HG03378 (cell line): ENCODE measurements around the gene RPS19.
"Not testable (repeated sequence)": the region's sequence is repeated elsewhere in the genome, so short reads cannot be mapped to it uniquely, and the experiment has no call there.

ENCODE experiments used
- ATAC-seq: cut with Tn5 transposase; IDR thresholded peaks from one replicate; pipeline ENCODE4 v1.9.1; 2021; ENCODE audit warnings: mild to moderate bottlenecking, moderate library complexity; ENCODE audit not compliant: unreplicated experiment

The RPS19 gene

DNA sequence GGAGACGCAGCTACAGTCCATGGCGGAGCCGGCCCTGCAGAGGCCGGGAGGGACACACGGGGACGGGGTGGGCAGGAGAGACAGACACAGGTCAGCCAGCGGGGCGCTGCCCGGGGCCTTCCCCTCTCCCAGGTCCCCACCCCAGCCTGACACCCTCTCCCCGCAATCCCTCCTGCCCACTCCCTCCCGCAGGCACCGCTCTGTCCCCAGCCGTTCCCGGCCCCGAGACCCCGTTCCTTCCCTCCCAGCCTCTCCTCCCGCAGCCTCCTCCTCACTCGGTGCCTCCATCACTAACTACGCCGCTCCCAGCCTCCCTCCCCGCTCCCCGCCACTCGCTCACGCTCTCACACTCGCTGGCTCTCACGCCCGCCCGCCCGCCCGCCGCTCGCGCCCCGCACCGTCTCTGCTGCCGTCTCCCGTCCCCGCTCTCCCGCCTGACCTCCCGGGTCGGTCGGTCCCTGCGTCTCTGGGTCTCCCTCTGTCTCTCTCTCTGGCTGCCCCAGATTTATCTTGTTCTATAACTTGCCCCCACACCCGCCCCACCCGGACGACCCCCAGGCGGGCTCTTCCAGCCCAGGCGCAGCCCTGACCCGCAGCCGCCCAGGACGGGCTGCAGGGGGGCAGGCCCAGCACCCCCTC, 53.0 kb downstream of the RPS19 start:
- no peak for ATAC-seq

DNA sequence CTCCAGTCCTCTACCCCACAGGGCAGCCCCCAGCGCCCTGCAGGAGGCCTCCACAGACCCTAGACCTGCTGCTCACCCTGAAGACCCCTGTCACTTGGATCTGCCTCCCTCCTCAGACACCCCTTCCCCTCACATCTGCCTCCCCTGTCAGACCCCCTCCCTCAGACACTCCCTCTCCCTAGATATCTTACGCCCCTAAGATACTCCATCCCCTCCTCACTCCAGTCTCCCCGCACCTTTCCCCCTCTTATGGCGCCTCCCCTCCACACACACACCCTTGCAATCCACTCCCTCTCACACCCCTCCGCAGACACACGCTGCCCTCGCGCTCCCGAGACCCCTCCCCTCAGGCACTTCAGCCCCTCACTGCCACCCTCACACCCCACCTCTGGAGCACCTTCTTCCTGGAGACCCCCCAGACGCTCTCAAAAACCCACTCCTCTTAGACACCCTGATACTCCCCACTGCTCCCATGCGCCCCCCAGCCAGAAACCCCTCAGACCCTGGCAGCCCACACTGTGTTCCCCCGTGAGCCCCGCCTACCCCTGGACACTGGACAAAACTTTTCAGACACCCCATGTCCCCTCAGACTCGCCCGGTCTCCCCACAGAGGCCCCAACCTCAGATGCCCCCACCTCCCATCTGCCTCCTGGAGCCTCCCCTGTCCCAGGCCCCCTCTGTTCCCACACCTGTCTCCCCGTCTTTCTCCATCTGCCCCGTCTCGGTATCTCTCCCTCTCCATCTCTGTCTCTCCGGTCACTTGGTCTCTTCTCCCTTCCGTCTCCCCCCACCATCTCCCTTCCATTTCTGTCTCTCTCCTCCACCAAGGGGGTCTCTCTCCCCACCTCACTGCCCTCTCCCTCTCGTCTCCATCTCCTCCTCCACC, 53.7 kb downstream of the RPS19 start:
- ATAC-seq: no peak

DNA sequence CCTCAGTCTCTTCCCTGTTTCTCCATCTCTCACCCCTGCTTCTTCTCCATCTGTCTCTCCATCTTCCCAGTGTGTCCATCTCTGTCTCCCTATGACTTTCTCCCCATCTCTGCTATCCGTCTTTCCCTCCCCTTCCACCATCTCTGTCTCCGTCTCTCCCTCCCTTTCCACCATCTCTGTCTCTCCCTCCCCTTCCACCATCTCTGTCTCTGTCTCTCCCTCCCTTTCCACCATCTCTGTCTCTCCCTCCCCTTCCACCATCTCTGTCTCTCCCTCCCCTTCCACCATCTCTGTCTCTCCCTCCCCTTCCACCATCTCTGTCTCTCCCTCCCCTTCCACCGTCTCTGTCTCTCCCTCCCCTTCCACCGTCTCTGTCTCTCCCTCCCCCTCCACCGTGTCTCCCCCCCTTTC, 54.4 kb downstream of the RPS19 start:
- ATAC-seq: not testable (repeated sequence)

DNA sequence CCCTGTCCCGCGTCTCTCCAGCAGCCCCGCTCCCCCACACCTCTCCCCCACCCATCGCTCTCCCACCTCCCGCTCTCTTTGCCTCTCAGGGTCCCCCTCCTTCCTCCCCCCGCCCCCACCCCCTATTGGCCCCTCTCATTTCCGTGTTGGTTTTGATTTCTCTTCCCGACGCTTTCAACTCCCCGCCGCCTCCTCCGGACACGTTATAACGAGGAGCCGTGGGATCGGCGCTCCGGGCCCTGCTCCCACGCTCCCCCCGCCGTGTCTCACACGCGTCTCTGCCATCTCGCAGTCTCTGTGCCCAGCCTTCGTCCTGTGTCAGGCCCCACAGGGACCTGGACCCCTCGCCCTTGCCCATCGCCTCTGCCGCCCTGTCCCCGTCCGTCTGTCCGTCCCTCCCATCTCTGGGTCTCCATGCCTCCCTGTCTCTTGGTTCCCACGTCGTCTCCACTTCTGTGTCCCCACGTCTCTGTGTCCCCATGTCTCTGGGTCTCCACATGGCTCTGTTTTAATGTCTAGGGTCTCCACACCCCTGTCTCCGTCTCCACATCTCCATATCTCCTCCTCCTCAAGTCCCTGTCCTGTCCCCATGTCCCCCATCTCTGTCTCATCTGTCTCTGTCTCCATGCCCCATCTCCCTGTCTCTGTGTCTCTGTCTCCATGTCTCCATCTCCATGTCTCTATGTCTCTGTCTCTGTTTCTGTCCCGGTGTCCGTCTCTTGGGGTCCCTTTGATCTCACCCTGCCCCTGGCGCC, 55.1 kb downstream of the RPS19 start:
- no peak for ATAC-seq

DNA sequence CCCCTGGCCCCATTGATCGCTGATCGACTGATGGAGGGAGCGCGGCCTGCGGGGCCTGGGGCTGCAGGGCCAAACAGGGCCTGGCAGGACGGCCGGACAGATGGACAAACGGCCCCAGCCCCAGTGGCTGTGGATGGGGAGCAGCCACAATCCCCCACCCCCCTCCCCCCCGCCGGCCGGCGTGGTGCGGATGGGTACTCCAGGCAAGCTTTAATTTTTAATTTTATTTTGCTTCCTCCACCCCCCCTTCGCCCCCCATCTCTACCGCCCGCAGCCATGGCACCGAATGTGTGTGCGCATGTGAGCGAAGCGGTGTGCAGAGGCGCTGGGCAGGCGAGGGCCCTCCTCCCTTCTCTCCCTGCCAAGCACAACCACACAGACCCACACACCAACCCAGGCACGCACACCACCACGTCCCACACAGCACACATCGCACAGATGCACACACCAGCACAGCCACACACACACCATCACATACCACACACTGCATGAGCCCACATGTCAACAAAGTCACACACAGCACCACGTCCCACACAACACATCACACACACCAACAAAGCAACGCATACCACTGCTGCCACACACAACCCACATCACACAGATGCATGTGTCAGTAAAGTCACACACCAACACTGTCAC, 55.8 kb downstream of the RPS19 start:
- ATAC-seq: no peak

DNA sequence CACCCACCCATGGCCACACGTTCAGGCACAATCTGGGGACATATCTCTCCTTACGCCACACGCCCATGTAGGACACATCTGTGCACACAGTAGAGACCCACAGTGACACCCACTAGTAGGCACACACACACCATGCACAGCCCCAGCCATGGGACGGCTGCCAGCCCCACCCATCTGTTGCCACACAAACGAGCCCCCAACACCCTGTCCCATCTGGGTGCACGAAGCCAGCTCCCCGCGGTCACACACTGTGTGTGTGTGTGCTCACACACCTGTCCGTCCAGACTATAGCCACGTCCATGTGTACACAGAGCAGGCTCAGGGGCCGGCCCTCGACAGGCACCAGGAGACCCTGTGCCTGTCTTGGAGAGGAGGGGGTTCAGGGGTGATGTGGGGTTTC, 57.6 kb downstream of the RPS19 start:
- no peak for ATAC-seq

DNA sequence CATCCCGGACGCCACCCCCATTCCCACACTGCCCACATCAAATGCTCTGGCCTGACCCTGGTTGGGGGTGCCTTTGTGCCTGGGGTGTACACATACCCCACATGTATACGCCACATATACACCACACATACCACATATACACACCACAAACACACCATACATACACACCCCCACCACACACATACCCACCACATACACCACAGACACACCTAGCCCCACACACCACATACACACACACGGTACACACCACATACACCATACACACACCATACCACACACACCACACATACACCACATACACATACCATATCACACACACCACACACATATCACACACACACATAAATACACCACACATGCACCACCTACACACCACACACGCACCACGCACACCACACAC, 58.0 kb downstream of the RPS19 start:
- ATAC-seq: no peak

DNA sequence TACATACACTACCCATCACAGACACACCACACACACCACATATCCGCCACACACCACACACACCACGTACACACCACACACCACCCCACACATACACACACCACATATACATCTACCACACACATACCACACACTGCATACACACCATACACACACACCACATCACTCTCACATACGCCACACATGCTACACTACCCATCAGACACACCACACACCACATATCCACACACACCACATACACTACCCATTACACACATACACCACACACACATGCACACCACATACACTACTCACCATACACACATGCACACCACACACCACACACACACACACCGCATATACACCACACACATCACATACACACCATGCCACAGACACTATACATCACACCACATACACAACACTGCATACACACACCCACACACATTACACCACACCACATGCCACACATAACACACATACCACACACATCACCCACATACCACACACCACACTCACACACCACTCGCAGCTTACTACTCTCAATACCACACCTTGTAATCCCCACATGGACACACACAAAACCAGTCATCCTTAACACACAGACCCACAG, 58.7 kb downstream of the RPS19 start:
- no peak for ATAC-seq

DNA sequence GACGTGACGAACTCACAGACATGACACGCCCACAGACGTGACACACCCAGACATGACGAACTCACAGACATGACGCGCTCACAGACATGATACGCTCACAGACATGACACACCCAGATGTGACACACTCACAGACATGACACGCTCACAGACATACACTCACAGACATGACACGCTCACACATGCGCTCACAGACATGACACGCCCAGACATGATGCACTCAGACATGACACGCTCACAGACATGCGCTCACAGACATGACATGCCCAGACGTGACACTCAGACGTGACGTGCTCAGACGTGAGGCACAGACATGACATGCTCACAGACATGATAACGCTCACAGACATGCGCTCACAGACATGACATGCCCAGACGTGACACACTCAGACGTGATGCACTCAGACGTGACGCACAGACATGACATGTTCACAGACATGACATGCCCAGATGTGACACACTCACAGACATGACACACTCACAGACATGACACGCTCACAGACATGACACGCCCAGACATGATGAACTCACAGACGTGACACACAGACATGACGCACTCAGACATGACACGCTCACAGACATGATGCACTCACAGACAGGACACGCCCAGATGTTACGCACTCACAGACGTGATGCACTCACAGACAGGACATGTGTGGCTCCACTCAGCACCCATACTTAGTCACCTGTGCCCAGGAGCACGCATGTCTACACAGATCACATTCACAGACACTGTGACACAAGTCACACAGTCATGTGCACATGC, 60.1 kb downstream of the RPS19 start:
- no peak for ATAC-seq

DNA sequence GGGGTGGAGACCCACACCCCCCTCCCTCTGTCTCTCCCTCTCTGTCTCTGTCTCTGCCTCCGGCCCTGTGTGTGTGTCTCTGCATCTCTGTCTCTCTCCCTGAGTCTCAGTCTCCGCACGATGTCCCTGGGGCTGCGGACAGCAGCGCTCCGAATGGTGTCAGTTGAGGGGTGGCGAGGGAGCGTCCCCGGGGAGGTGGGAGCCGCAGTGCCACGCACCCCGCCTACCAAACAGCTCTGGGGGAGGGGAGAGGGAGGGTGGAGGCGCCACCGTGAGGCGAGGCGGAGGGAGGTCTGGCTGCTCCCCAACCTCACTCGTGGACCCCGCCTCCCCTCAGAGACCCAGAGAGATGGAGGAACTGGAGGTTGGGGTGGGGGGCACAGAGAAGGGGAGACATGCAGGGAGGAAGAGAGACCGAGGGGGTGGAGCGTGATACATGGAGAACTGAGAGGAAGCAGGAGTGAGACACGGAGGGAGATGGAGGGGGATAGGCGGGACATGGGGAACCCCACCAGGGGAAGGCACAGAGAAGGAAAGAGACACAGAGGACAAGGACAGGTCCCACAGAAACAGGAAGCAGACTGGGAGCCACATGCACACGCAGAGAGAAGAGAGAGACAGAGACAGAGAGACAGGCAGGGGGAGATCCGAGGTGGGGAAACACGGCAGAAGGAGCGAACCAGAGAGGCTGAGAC, 61.0 kb downstream of the RPS19 start:
- ATAC-seq: no peak

DNA sequence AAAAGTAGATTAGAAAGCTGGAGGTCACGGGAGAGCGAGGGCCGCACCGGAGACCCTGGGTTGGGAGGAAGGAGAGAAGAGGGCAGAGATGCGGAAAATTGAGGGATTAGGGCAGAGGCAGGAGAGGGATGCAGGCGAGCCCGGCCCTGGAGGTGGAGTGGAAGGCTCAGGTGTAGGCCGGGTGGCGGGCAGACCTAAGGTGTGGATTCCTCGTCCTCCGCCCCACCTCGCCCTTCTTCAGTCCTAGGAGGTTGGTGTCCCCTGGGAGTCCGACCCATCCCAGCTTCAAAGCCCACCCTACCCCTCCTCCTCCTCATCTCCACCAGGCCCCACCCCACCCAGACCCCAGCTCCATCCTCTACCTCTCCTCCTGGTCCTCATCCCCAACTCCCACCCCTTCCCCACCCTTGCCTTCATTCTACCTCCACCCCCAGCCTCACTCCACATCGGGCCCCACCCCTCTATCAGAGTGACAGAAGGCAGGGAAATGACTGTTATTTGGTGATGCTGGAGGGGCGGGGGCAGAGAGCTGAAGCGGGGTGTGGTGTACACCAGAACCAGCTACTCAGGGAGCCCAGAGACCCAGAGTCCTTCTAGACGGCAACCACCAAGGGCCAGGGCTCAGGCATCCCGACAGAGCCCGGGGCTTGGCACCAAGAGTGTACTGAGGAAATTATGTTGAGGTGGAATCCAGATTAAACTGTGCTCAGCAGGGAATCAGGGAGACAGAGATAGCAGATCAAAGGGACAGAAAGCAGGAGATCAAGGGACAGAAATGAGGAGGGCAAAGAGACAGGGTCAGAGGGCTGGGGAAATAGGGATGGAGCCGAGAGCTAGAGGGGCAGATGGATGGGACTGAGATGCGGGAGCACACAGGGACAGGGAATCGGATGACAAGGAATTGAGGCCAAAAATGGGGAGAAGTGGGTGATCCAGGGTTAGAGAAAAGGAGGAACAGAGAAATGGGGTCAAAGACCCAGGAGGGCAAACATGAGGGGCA, 61.8 kb downstream of the RPS19 start:
- no peak for ATAC-seq
